AG09319 (cell line): ENCODE measurements around the gene MRPS34.

Source experiments
- DNase-seq: peaks from one replicate; pipeline ENCODE4 v3.0.0-alpha.2; 2010; ENCODE audit warnings: low read depth; ENCODE audit errors: extremely low read depth
- CTCF ChIP-seq: IDR thresholded peaks from 2 replicates; pipeline ENCODE4 v1.5.1; 2011; ENCODE audit warnings: low read depth, mild to moderate bottlenecking, inconsistent platforms, low read length, moderate library complexity

The MRPS34 gene

GRCh38 chr16:1772908-1773702 is at the start of gene MRPS34:
TSS of gene MRPS34 (minus strand) at chr16:1773134. CDS start at chr16:1773119, 15 bp downstream.
- TF ChIP-seq CTCF = peak; percentile 52
- DNase-seq = peak; percentile 42

GRCh38 chr16:1821861-1822611 is 49.1 kb upstream of the MRPS34 start:
- no peak for DNase-seq
- no peak for TF ChIP-seq CTCF

GRCh38 chr16:1820946-1821290 is 48.0 kb upstream of the MRPS34 start:
- DNase-seq = no peak

GRCh38 chr16:1820096-1820945 is 47.4 kb upstream of the MRPS34 start:
- no peak for TF ChIP-seq CTCF
- no peak for DNase-seq

More at GRCh38 chr16:1820946-1821290, 48.0 kb upstream of the MRPS34 start:
- no peak for TF ChIP-seq CTCF

- TF ChIP-seq CTCF = no peak
- no peak for DNase-seq
Observed at GRCh38 chr16:1819611-1820010, 46.7 kb upstream of the MRPS34 start.

GRCh38 chr16:1818873-1819525 is 46.1 kb upstream of the MRPS34 start:
- TF ChIP-seq CTCF = no peak

More at GRCh38 chr16:1818873-1819525, 46.1 kb upstream of the MRPS34 start:
- no peak for DNase-seq
